ENCODE data around the gene BCL2L13. TPM values are rescaled to one million over a fixed set of nuclear protein-coding genes. Genes with fewer than 3 reads are reported as not detected.

Gene BCL2L13
- total RNA-seq, 2 experiments from 2014 or later: 32.2 to 32.6 TPM

- no peak for DNase-seq
- intact Hi-C loops (cut with micrococcal nuclease): loop anchor here (1.0 to 5.0 kb wide), 2 partner anchors 8 to 686 kb away; no protein-coding TSS in a partner anchor
- Mint-ChIP-seq H3K36me3 (ENCODE audit: low read depth) (no peaks in the 10 kb centered on the region), H3K4me3 (peak overlapping the region; percentile 82), H3K4me1 (ENCODE audit: low read depth) (peaks cover 77% of the 10 kb centered on the region), H3K27me3 (ENCODE audit: low read depth) (no peaks in the 10 kb centered on the region), H3K27ac (peak overlapping the region; percentile 66), H3K9me3 (no peaks in the 10 kb centered on the region)
- CTCF ChIA-PET: interaction anchor here (1.4 to 3.0 kb wide), 5 partner anchors 8 to 57 kb away, joined by 3 to 15 read pairs (median 5); no protein-coding TSS in a partner anchor
Observed at GRCh38 chr22:17772958-17773605, 134.5 kb downstream of the BCL2L13 start.

GRCh38 chr22:17773606-17774205, 135.1 kb downstream of the BCL2L13 start:
- H3K4me3 Mint-ChIP-seq: peak overlapping the region; percentile 82
- intact Hi-C loops (cut with micrococcal nuclease): loop anchor here (1.0 to 5.0 kb wide), 3 partner anchors 8 to 686 kb away; partner anchors contain the start of gene ATP6V1E1
- peaks cover 76% of the 10 kb centered on the region for H3K4me1 Mint-ChIP-seq (ENCODE audit: low read depth)
- CTCF ChIA-PET: interaction anchor here (1.4 to 3.0 kb wide), 5 partner anchors 8 to 56 kb away, joined by 3 to 15 read pairs (median 5); no protein-coding TSS in a partner anchor
- H3K9me3 Mint-ChIP-seq: no peaks in the 10 kb centered on the region
- H3K27ac Mint-ChIP-seq: peak overlapping the region; percentile 66
- H3K36me3 Mint-ChIP-seq (ENCODE audit: low read depth): no peaks in the 10 kb centered on the region
- peak; percentile 79 for DNase-seq
- H3K27me3 Mint-ChIP-seq (ENCODE audit: low read depth): no peaks in the 10 kb centered on the region

GRCh38 chr22:17774206-17774925, 135.8 kb downstream of the BCL2L13 start, which contains the start of gene BID:
Gene BID (minus strand): TSS chr22:17774469. CDS start chr22:17750116, 24,353 bp downstream.
- H3K36me3 Mint-ChIP-seq (ENCODE audit: low read depth): no peaks in the 10 kb centered on the region
- H3K4me1 Mint-ChIP-seq (ENCODE audit: low read depth): peaks cover 81% of the 10 kb centered on the region
- H3K9me3 Mint-ChIP-seq: no peaks in the 10 kb centered on the region
- H3K4me3 Mint-ChIP-seq: peak within 1 kb of the TSS; percentile 82
- H3K27me3 Mint-ChIP-seq (ENCODE audit: low read depth): no peaks in the 10 kb centered on the region
- DNase-seq: peak; percentile 49
- intact Hi-C loops (cut with micrococcal nuclease): loop anchor here (2.0 to 5.0 kb wide), 2 partner anchors 146 to 687 kb away; partner anchors contain the start of gene ATP6V1E1
- H3K27ac Mint-ChIP-seq: peak within 1 kb of the TSS; percentile 66
- CTCF ChIA-PET: interaction anchor here (0.6 to 3.0 kb wide), 4 partner anchors 10 to 193 kb away, joined by 3 to 14 read pairs (median 4); no protein-coding TSS in a partner anchor

DNA sequence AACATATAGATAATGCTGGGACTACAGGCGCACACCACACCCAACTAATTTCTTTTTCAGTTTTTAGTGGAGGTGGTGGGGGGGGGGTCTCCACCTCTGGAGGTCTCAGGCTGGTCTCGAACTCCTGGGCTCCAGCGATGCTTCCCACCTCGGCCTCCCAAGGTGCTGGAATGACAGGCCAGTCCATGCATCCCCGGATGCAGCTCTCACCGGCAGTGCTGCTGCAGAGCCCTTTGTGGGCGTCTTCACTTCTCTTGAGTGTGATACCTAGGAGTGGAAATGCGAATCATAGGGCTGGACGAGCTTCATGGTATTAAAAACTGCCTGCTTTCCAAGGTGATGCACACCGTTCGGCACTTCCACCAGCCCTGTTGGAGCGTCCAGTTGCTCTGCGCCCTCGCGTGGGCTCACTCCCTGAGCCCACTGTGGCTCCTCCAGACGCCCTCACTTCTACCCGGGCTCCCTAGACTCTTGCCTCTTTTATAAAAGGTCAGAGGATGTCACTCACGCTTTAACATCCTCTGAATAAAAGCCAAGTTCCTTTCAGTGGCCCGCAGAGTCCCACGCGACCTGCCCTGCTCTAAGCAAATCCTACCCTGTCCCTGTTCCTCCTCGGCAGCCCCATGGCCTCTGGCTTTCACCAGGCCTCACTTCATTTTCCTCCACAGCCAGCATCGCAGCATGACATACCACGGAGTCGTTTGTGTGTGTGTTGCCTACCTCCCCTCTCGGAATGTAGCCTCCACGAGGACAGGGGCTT, 136.5 kb downstream of the BCL2L13 start:
- Mint-ChIP-seq H3K27ac (peak overlapping the region; percentile 57), H3K9me3 (no peaks in the 10 kb centered on the region), H3K36me3 (ENCODE audit: low read depth) (no peaks in the 10 kb centered on the region), H3K27me3 (ENCODE audit: low read depth) (no peaks in the 10 kb centered on the region), H3K4me3 (peak overlapping the region; percentile 59), H3K4me1 (ENCODE audit: low read depth) (peaks cover 84% of the 10 kb centered on the region)
- intact Hi-C loops (cut with micrococcal nuclease): loop anchor here (2.0 to 5.0 kb wide), 4 partner anchors 146 to 688 kb away; partner anchors contain the start of genes ATP6V1E1 and USP18
- CTCF ChIA-PET: interaction anchor here (0.6 to 3.0 kb wide), 4 partner anchors 34 to 301 kb away, joined by 3 to 14 read pairs (median 4); no protein-coding TSS in a partner anchor
- DNase-seq: no peak

DNA sequence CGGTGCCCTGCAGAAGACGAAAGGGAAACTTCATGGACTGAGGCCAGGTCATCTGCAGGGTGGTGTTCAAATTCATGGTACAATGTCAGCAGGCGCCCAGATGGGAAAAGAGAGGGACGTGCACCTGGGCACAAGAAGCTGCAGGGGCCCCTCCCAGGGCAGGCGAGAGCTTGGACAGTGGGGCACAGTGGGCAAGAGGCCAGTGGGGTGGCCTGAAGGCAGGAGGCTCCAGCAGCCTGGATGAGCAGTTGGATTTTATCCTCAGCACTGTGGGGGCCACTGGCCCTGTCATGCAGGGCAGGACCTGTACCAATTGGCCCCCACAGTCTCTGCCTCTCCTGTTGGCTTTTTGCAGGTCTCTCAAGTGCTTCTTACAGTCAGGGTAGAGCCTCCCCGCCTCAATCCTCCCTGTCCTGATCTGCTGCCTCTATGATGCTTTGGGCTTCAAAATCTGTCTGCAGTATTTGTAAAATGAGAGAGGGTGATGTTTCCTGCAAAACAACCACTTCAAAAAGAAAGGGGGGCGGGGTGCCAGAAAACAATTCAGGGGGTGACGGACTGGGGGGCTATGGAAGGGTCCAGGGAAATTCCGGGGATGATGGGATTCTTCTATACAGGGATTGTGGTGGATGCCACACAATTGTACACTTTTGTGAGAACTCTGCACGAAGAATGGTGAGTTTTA, 137.4 kb downstream of the BCL2L13 start:
- CTCF ChIA-PET: interaction anchor here (1.2 kb wide), 1 partner anchor 9 kb away, joined by 3 read pairs; no protein-coding TSS in a partner anchor
- peak overlapping the region; percentile 91 for H3K4me3 Mint-ChIP-seq
- H3K4me1 Mint-ChIP-seq (ENCODE audit: low read depth): peaks cover 86% of the 10 kb centered on the region
- DNase-seq: no peak
- peak overlapping the region; percentile 97 for H3K27ac Mint-ChIP-seq
- intact Hi-C loops (cut with micrococcal nuclease): loop anchor here (1.0 to 5.0 kb wide), 4 partner anchors 138 to 376 kb away; partner anchors contain the start of genes ATP6V1E1, BCL2L13 and USP18
- no peaks in the 10 kb centered on the region for H3K27me3 Mint-ChIP-seq (ENCODE audit: low read depth)
- H3K36me3 Mint-ChIP-seq (ENCODE audit: low read depth): no peaks in the 10 kb centered on the region
- H3K9me3 Mint-ChIP-seq: no peaks in the 10 kb centered on the region

DNA sequence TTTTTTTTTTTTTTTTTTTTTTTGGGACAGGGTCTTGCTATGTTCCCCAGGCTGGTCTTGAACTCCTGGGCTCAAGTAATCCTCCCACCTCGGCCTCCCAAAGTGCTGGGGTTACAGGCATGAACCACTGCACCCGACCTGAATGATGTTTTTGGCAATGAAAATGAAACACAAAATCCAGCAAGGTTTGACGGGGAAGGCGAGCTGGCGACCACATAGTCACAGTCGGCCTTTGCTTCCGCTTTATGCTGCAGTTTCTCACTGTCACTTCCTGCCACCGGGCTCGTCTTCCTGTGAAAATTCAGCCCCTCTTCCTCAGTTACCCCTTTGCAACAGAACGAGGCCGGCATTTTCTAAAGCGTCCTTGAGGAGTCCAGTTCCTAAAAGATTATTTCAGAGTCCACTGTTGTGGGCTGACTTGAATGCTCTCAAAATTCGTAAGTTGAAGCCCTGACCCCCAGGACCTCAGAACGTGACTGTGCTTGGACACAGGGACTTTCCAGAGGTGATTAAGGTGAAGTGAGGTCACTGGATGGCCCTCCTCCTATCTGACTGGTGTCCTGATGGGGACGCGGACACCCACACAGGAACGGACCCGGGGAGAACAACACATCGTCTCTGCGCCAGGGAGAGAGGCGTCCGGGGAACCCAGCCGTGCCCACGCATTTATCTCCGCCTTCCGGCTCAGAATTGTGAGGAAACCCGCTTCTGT, 138.6 kb downstream of the BCL2L13 start:
- Mint-ChIP-seq H3K4me3 (peak overlapping the region; percentile 91), H3K36me3 (ENCODE audit: low read depth) (no peaks in the 10 kb centered on the region), H3K9me3 (no peaks in the 10 kb centered on the region), H3K27me3 (ENCODE audit: low read depth) (no peaks in the 10 kb centered on the region), H3K27ac (peak overlapping the region; percentile 97), H3K4me1 (ENCODE audit: low read depth) (peaks cover 86% of the 10 kb centered on the region)
- DNase-seq: peak; percentile 81
- intact Hi-C loops (cut with micrococcal nuclease): loop anchor here (1.0 to 5.0 kb wide), 4 partner anchors 10 to 375 kb away; partner anchors contain the start of genes PEX26 and USP18
- CTCF ChIA-PET: interaction anchor here (0.6 to 2.1 kb wide), 3 partner anchors 8 to 299 kb away, joined by 3 to 9 read pairs (median 3); no protein-coding TSS in a partner anchor

DNA sequence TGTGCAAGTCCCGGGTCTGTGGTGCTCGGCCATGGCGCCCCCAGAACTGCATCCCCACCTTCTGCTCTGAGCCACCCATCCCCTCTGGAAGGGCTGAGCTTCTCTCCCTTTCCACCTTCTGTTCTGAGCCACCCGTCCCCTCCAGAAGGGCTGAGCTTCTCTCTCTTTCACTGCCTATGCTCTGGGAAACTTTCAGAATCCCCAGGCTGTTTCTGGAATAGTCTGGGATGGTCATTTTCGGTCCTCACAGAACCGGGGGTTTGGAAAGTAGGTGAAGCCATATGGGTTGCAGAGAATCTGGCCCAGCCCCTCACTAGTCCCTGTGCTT, 139.1 kb downstream of the BCL2L13 start:
- intact Hi-C loops (cut with micrococcal nuclease): loop anchor here (1.0 to 5.0 kb wide), 4 partner anchors 10 to 375 kb away; partner anchors contain the start of genes PEX26 and USP18
- H3K4me1 Mint-ChIP-seq (ENCODE audit: low read depth): peaks cover 83% of the 10 kb centered on the region
- CTCF ChIA-PET: interaction anchor here (2.1 kb wide), 1 partner anchor 298 kb away, joined by 9 read pairs; no protein-coding TSS in a partner anchor
- H3K27ac Mint-ChIP-seq: peak overlapping the region; percentile 97
- no peaks in the 10 kb centered on the region for H3K9me3 Mint-ChIP-seq
- H3K4me3 Mint-ChIP-seq: peak overlapping the region; percentile 91
- no peak for DNase-seq
- no peaks in the 10 kb centered on the region for H3K36me3 Mint-ChIP-seq (ENCODE audit: low read depth)
- no peaks in the 10 kb centered on the region for H3K27me3 Mint-ChIP-seq (ENCODE audit: low read depth)

DNA sequence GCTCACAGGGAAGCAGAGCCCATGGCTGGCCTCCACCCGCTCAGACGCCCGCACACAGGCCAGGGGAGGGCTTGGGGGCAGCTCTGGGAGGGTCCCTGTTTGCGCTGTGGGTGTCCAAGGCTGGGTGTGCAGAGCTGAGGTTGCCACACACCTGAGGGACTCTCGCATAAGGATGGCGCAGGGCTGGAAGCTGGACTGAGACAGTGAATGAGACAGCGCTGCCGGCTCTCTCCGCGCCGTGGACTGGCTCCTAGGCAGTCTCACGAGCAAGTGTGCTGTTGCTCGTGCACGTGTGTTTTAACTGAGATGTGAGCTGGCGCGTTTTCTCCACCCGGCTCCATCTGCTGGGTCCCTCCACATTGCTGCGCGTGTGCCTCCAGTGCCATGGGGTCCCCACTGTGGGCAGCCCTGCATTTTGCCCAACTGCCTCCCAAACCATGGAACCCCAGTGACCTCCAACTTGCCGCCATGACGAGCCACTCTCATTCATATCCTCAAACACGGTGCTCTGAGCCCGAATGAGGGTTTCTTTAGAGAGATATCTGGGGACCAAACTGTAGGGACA, 139.9 kb downstream of the BCL2L13 start:
- no peak for DNase-seq
- H3K27me3 Mint-ChIP-seq (ENCODE audit: low read depth): no peaks in the 10 kb centered on the region
- H3K4me1 Mint-ChIP-seq (ENCODE audit: low read depth): peaks cover 75% of the 10 kb centered on the region
- CTCF ChIA-PET: interaction anchor here (0.6 to 9.6 kb wide), 3 partner anchors 37 to 486 kb away, joined by 4 to 112 read pairs (median 9); no protein-coding TSS in a partner anchor
- no peaks in the 10 kb centered on the region for H3K9me3 Mint-ChIP-seq
- intact Hi-C loops (cut with micrococcal nuclease): loop anchor here (5.0 kb wide), 2 partner anchors 224 to 374 kb away; partner anchors contain the start of gene USP18
- H3K4me3 Mint-ChIP-seq: peak overlapping the region; percentile 91
- H3K27ac Mint-ChIP-seq: peak overlapping the region; percentile 97
- H3K36me3 Mint-ChIP-seq (ENCODE audit: low read depth): no peaks in the 10 kb centered on the region

- intact Hi-C loops (cut with micrococcal nuclease): loop anchor here (5.0 to 10.0 kb wide), 4 partner anchors 223 to 562 kb away; partner anchors contain the start of genes ADA2 and USP18
- H3K9me3 Mint-ChIP-seq: no peaks in the 10 kb centered on the region
- no peaks in the 10 kb centered on the region for H3K36me3 Mint-ChIP-seq (ENCODE audit: low read depth)
- H3K4me3 Mint-ChIP-seq: peak overlapping the region; percentile 22
- CTCF ChIA-PET: interaction anchor here (0.5 to 9.6 kb wide), 5 partner anchors 10 to 315 kb away, joined by 3 to 112 read pairs (median 4); no protein-coding TSS in a partner anchor
- peaks cover 74% of the 10 kb centered on the region for H3K4me1 Mint-ChIP-seq (ENCODE audit: low read depth)
- peak overlapping the region; percentile 53 for H3K27ac Mint-ChIP-seq
- peak; percentile 49 for DNase-seq
- H3K27me3 Mint-ChIP-seq (ENCODE audit: low read depth): no peaks in the 10 kb centered on the region
Observed at GRCh38 chr22:17779286-17780115, 140.9 kb downstream of the BCL2L13 start.
